H1 (cell line): ENCODE results near the gene ADARB2. TPM values are rescaled to one million over a fixed set of nuclear protein-coding genes. Genes with fewer than 3 reads are reported as not detected.

Experiments
- CTCF ChIA-PET: fragments of 300-600 bp; sonication (Branson Sonifier 250); formaldehyde crosslinking; loops from one replicate; lab custom pipeline; 2021; ENCODE audit not compliant: partially characterized antibody; lab: Charles Lee
- POLR2A ChIA-PET: fragments of 300-600 bp; sonication (Branson Sonifier 250); formaldehyde crosslinking; loops from one replicate; lab custom pipeline; 2021; ENCODE audit warnings: inconsistent platforms; ENCODE audit not compliant: partially characterized antibody; lab: Charles Lee
- DNase-seq, 2 experiments: peaks; one replicate each; pipeline versions ENCODE4 v3.0.0 to v3.0.0-alpha.2; 2010 to 2022; ENCODE audit warnings: low spot score in 2 of 2, low read depth in 1 of 2, mixed read lengths in 1 of 2
- FAIRE-seq: peaks from 2 replicates; lab custom pipeline; 2011; peaks lifted over from hg19 to GRCh38; lab: Jason Lieb, UNC
- H2AFZ ChIP-seq: 2 replicates; pipeline ENCODE4 v1.8.1; 2012; ENCODE audit warnings: low read length, inconsistent platforms
- H2AK5ac ChIP-seq: 2 replicates; pipeline ENCODE4 v1.6.1; 2013; ENCODE audit warnings: low read depth, low read length
- H2BK120ac ChIP-seq: replicated peaks from 2 replicates; pipeline ENCODE3; 2013; ENCODE audit warnings: low read depth, low read length, inconsistent platforms
- H2BK12ac ChIP-seq: 2 replicates; pipeline ENCODE4 v1.6.1; 2013; ENCODE audit warnings: low read depth, low read length
- H2BK15ac ChIP-seq: 2 replicates; pipeline ENCODE4 v1.6.1; 2013; ENCODE audit warnings: low read length
- H2BK20ac ChIP-seq: 2 replicates; pipeline ENCODE4 v1.6.1; 2013; ENCODE audit warnings: low read length
- H2BK5ac ChIP-seq: 2 replicates; pipeline ENCODE4 v1.6.1; 2013; ENCODE audit warnings: low read depth, low read length
- H3K14ac ChIP-seq: 2 replicates; pipeline ENCODE4 v1.6.1; 2013; ENCODE audit warnings: inconsistent platforms; ENCODE audit not compliant: insufficient read length
- H3K18ac ChIP-seq: 2 replicates; pipeline ENCODE4 v1.6.1; 2013; ENCODE audit warnings: low read length; ENCODE audit errors: extremely low read depth
- H3K23ac ChIP-seq: 2 replicates; pipeline ENCODE4 v1.6.1; 2013; ENCODE audit warnings: inconsistent platforms; ENCODE audit not compliant: insufficient read length
- H3K23me2 ChIP-seq: 2 replicates; pipeline ENCODE4 v1.6.1; 2013; ENCODE audit warnings: low read depth, low read length
- H3K27ac ChIP-seq: 2 replicates; pipeline ENCODE4 v1.6.1; 2011; ENCODE audit warnings: low read depth, low read length, inconsistent platforms
- H3K27me3 ChIP-seq, 4 experiments: replicated peaks in 1 of 4; 1 replicate in 1 of 4; 2 replicates in 3 of 4; pipeline versions ENCODE4 v1.6.1 to v1.8.1; 2011 to 2013; ENCODE audit warnings: low read length in 3 of 4, mild to moderate bottlenecking in 3 of 4, inconsistent platforms in 2 of 4, mixed read lengths in 2 of 4, moderate library complexity in 1 of 4; ENCODE audit not compliant: control insufficient read depth in 3 of 4, insufficient read depth in 3 of 4; ENCODE audit errors: extremely low read depth in 1 of 4
- H3K36me3 ChIP-seq, 4 experiments: 2 replicates each; pipeline versions ENCODE4 v1.6.1 to v1.8.1; 2011 to 2013; ENCODE audit warnings: mild to moderate bottlenecking in 4 of 4, low read length in 3 of 4, moderate library complexity in 2 of 4, control low read depth in 1 of 4, inconsistent platforms in 1 of 4; ENCODE audit not compliant: insufficient read depth in 4 of 4, control insufficient read depth in 2 of 4
- H3K4ac ChIP-seq: replicated peaks from 2 replicates; pipeline ENCODE3; 2013; ENCODE audit warnings: low read length, low read depth, mixed read lengths, inconsistent platforms; ENCODE audit not compliant: insufficient read length
- H3K4me1 ChIP-seq, 4 experiments: replicated peaks in 1 of 4; 1 replicate in 1 of 4; 2 replicates in 3 of 4; pipeline versions ENCODE4 v1.6.1 to v1.8.1; 2011 to 2013; ENCODE audit warnings: low read length in 3 of 4, inconsistent platforms in 2 of 4, mixed read lengths in 1 of 4; ENCODE audit not compliant: insufficient read depth in 4 of 4, control insufficient read depth in 3 of 4
- H3K4me2 ChIP-seq, 2 experiments: 2 replicates each; pipeline versions ENCODE4 v1.6.1 to v1.8.1; 2011 to 2013; ENCODE audit warnings: low read depth in 2 of 2, low read length in 2 of 2, control low read depth in 1 of 2, inconsistent platforms in 1 of 2, mild to moderate bottlenecking in 1 of 2; ENCODE audit not compliant: insufficient read depth in 1 of 2
- H3K4me3 ChIP-seq, 4 experiments: fragments of 200-600, 300-600 bp in 1 of 4; sonication (generic), shearing (Covaris generic), sonication (Bioruptor Twin) in 1 of 4; 2 replicates each; pipeline versions ENCODE4 v1.5.1 to v1.8.1; 2011 to 2016; ENCODE audit warnings: low read length in 4 of 4, low read depth in 3 of 4, control low read depth in 2 of 4, inconsistent platforms in 2 of 4, mild to moderate bottlenecking in 2 of 4, mixed read lengths in 1 of 4, moderate library complexity in 1 of 4; ENCODE audit not compliant: insufficient read depth in 2 of 4; ENCODE audit errors: extremely low read depth in 1 of 4
- H3K56ac ChIP-seq: replicated peaks from 2 replicates; pipeline ENCODE3; 2013; ENCODE audit warnings: low read depth, mild to moderate bottlenecking, mixed read lengths, low read length, inconsistent platforms; ENCODE audit not compliant: insufficient read length
- H3K79me1 ChIP-seq: 2 replicates; pipeline ENCODE4 v1.6.1; 2013; ENCODE audit warnings: low read depth, low read length, control low read depth
- H3K79me2 ChIP-seq, 2 experiments: 2 replicates each; pipeline versions ENCODE4 v1.6.1 to v1.8.1; 2012 to 2013; ENCODE audit warnings: low read length in 2 of 2, mild to moderate bottlenecking in 2 of 2, inconsistent platforms in 1 of 2; ENCODE audit not compliant: insufficient read depth in 2 of 2, control insufficient read depth in 1 of 2
- H3K9ac ChIP-seq, 4 experiments: replicated peaks in 1 of 4; 1 replicate in 1 of 4; 2 replicates in 3 of 4; pipeline versions ENCODE4 v1.6.1 to v1.8.1; 2011 to 2013; ENCODE audit warnings: low read depth in 3 of 4, low read length in 3 of 4, control low read depth in 2 of 4, mild to moderate bottlenecking in 2 of 4, moderate library complexity in 2 of 4, inconsistent platforms in 1 of 4; ENCODE audit errors: extremely low read depth in 1 of 4
- H3K9me3 ChIP-seq, 2 experiments: 2 replicates each; pipeline versions ENCODE4 v1.6.1 to v1.8.1; 2012 to 2013; ENCODE audit warnings: mild to moderate bottlenecking in 2 of 2, moderate library complexity in 2 of 2, control low read depth in 1 of 2, inconsistent platforms in 1 of 2, low read depth in 1 of 2, low read length in 1 of 2, mixed read lengths in 1 of 2; ENCODE audit not compliant: insufficient read depth in 2 of 2
- H4K20me1 ChIP-seq, 2 experiments: replicated peaks in 1 of 2; 2 replicates each; pipeline versions ENCODE3 to v1.8.1; 2011 to 2013; ENCODE audit warnings: inconsistent platforms in 2 of 2, low read length in 2 of 2, mild to moderate bottlenecking in 1 of 2; ENCODE audit not compliant: insufficient read depth in 2 of 2, control insufficient read depth in 1 of 2
- H4K5ac ChIP-seq: 2 replicates; pipeline ENCODE4 v1.6.1; 2013; ENCODE audit warnings: low read length, low read depth, mixed read lengths, inconsistent platforms; ENCODE audit not compliant: insufficient read length
- H4K8ac ChIP-seq: 2 replicates; pipeline ENCODE4 v1.8.0; 2013; ENCODE audit warnings: mild to moderate bottlenecking, moderate library complexity, low read length, inconsistent platforms; ENCODE audit not compliant: insufficient read depth; ENCODE audit errors: extremely low read depth
- H4K91ac ChIP-seq: replicated peaks from 2 replicates; pipeline ENCODE3; 2013; ENCODE audit warnings: low read length, mixed read lengths, inconsistent platforms; ENCODE audit not compliant: insufficient read length
- CBX5 ChIP-seq: fragments of 300-800, 300-1000 bp; sonication (generic); IDR thresholded peaks from 2 replicates; pipeline ENCODE4 v1.7.1; 2016; ENCODE audit warnings: antibody characterized with exemption, low read length, low read depth
- CREB1 ChIP-seq: IDR thresholded peaks from 2 replicates; pipeline ENCODE4 v1.6.1; 2012; ENCODE audit warnings: inconsistent platforms
- CTBP2 ChIP-seq: IDR thresholded peaks from 2 replicates; pipeline ENCODE4 v1.7.0; 2011; ENCODE audit warnings: borderline replicate concordance, mild to moderate bottlenecking, moderate library complexity, mixed read lengths, low read length; ENCODE audit not compliant: insufficient read depth, insufficient read length
- EGR1 ChIP-seq: IDR thresholded peaks from 2 replicates; pipeline ENCODE4 v1.6.1; 2011; ENCODE audit warnings: low read depth, low read length, borderline replicate concordance
- EZH2 ChIP-seq: fragments of 200-600 bp; sonication (generic); IDR thresholded peaks from 2 replicates; pipeline ENCODE4 v1.7.1; 2012; ENCODE audit warnings: low read depth, mild to moderate bottlenecking, moderate library complexity, low read length, inconsistent platforms; ENCODE audit not compliant: severe bottlenecking
- HDAC6 ChIP-seq: IDR thresholded peaks from one replicate; pipeline ENCODE4 v1.7.1; 2012; ENCODE audit warnings: low read depth, mild to moderate bottlenecking, inconsistent platforms, low read length, moderate library complexity
- KDM1A ChIP-seq: fragments of 200-600, 300-600 bp; sonication (generic); IDR thresholded peaks from 2 replicates; pipeline ENCODE4 v1.7.1; 2016; ENCODE audit warnings: mild to moderate bottlenecking, low read length, borderline replicate concordance
- KDM4A ChIP-seq: IDR thresholded peaks from one replicate; pipeline ENCODE4 v1.7.1; 2012; ENCODE audit warnings: low read depth, mild to moderate bottlenecking, moderate library complexity, low read length, inconsistent platforms; ENCODE audit not compliant: severe bottlenecking
- KDM5A ChIP-seq: fragments of 200-600 bp; IDR thresholded peaks from 2 replicates; pipeline ENCODE4 v1.7.1; 2012; ENCODE audit warnings: mild to moderate bottlenecking, low read length, inconsistent platforms, mixed read lengths
- POLR2AphosphoS5 ChIP-seq: IDR thresholded peaks from 2 replicates; pipeline ENCODE4 v1.6.1; 2011; ENCODE audit warnings: low read depth, low read length
- RXRA ChIP-seq: IDR thresholded peaks from 2 replicates; pipeline ENCODE4 v1.6.1; 2011; ENCODE audit warnings: low read depth, mild to moderate bottlenecking, low read length, moderate library complexity; ENCODE audit not compliant: insufficient read depth
- SP4 ChIP-seq: IDR thresholded peaks from 2 replicates; pipeline ENCODE4 v1.6.1; 2012; ENCODE audit warnings: low read length, inconsistent platforms
- TBP ChIP-seq: IDR thresholded peaks from 2 replicates; pipeline ENCODE4 v1.6.1; 2011; ENCODE audit warnings: low read depth, low read length, improper control_type of control experiment
- WGBS, 2 experiments: shearing (Covaris generic) in 1 of 2; methylation state at CpG; one replicate each; pipeline versions ENCODE4 v1.1.6 to v1.1.7; 2013 to 2015; ENCODE audit warnings: low lambda C conversion rate in 2 of 2, mixed read lengths in 2 of 2, inconsistent platforms in 1 of 2, low coverage in 1 of 2, missing lambda C conversion rate in 1 of 2; ENCODE audit not compliant: insufficient replicate concordance in 2 of 2, insufficient coverage in 1 of 2, insufficient read length in 1 of 2; ENCODE audit errors: extremely low coverage in 1 of 2, missing lambda C conversion rate in 1 of 2; 5-methylcytosine and 5-hydroxymethylcytosine counted together
- polyA plus RNA-seq, 7 experiments: library from polyadenylated mRNA; depleted of rRNA in 3 of 7; stranded (reverse) in 5 of 7; unstranded in 2 of 7; fragments of >200 nt in 5 of 7; fragments of 200-250 nt in 2 of 7; gene quantifications; 1 replicate in 5 of 7; 2 replicates in 1 of 7; 4 replicates in 1 of 7; pipeline versions ENCODE4 v1.2.1 to v1.2.3, GENCODE V29; 2011 to 2013; ENCODE audit warnings: missing spikeins in 2 of 7, mixed read lengths in 2 of 7
- total RNA-seq: library from RNA; stranded (reverse); fragmentation: NEBNext Ultra II Directional; extraction: Animal tissue kit (Norgen Biotek cat#: 25700); gene quantifications from 2 replicates; pipeline ENCODE4 v1.2.1, GENCODE V29; 2021

The ADARB2 gene
- total and polyA plus RNA-seq, 2 of the 8 experiments (the other 6 are each of a cell fraction or from before 2014, with no cell fraction given) = 2.2 to 2.8 TPM

GRCh38 chr10:1127629-1128028, 609.7 kb downstream of the ADARB2 start:
- Histone ChIP-seq H2BK15ac (no peak overlapping the region), H3K4ac (no peak overlapping the region), H2AFZ (no peak overlapping the region), H3K79me2 (no peaks in the 10 kb centered on the region), H2BK20ac (no peak overlapping the region), H2BK12ac (no peak overlapping the region), H3K4me3 (no peak overlapping the region), H3K4me1 (no peaks in the 10 kb centered on the region; a peak in 2 of 7 replicates), H3K27me3 (no peaks in the 10 kb centered on the region), H3K9ac (no peak overlapping the region), H3K9me3 (no peaks in the 10 kb centered on the region; a peak in 1 of 4 replicates), H3K23ac (no peak overlapping the region), H3K27ac (no peak overlapping the region), H2BK120ac (no peak overlapping the region), H3K79me1 (no peaks in the 10 kb centered on the region), H4K5ac (no peak overlapping the region), H3K4me2 (no peak overlapping the region), H3K36me3 (peaks cover 6 to 31% (median 9%) of the 10 kb centered on the region in 4 experiments; a peak in 6 of 8 replicates), H4K91ac (no peak overlapping the region), H3K18ac (no peak overlapping the region), H2AK5ac (no peak overlapping the region), H3K14ac (no peak overlapping the region), H3K23me2 (peaks cover 2% of the 10 kb centered on the region; the same call in 1 of the 2 replicates), H4K20me1 (no peaks in the 10 kb centered on the region), H2BK5ac (no peak overlapping the region), H3K56ac (no peak overlapping the region), H4K8ac (no peak overlapping the region)
- DNase-seq (peak in 1 of 2 experiments; percentile 23), FAIRE-seq (no peak)
- 92% methylated on average over 15 of the region's 15 CpGs; no CpG with 5 or more reads in 1 of the 2 experiments for WGBS, 2 experiments
- ChIA-PET CTCF (interaction anchor here (1.0 to 1.4 kb wide), 3 partner anchors 17 to 241 kb away, joined by 3 read pairs; no protein-coding TSS in a partner anchor), POLR2A (no interaction called here)
- TF ChIP-seq CBX5 (no peak), EGR1 (no peak), SP4 (no peak), KDM1A (no peak), KDM5A (no peak), POLR2AphosphoS5 (no peak), CREB1 (no peak), HDAC6 (no peak), EZH2 (no peak), KDM4A (no peak), RXRA (no peak), TBP (no peak), CTBP2 (no peak)
